Hepatocyte (in vitro differentiated cells): Measurements from ENCODE around the gene ANXA1.

ENCODE experiments used
- EZH2 ChIP-seq: fragments of 200-600 bp; sonication (generic); IDR thresholded peaks from 2 replicates; pipeline ENCODE4 v1.6.1; 2016; ENCODE audit warnings: antibody characterized with exemption, mild to moderate bottlenecking, borderline replicate concordance
- TF ChIP-seq, protein P1 (sequence below): fragments of 200-600 bp; sonication (generic); IDR thresholded peaks from 2 replicates; pipeline ENCODE4 v1.5.1; 2016; ENCODE audit warnings: antibody characterized with exemption, mild to moderate bottlenecking; ENCODE audit not compliant: poor library complexity

DNA sequence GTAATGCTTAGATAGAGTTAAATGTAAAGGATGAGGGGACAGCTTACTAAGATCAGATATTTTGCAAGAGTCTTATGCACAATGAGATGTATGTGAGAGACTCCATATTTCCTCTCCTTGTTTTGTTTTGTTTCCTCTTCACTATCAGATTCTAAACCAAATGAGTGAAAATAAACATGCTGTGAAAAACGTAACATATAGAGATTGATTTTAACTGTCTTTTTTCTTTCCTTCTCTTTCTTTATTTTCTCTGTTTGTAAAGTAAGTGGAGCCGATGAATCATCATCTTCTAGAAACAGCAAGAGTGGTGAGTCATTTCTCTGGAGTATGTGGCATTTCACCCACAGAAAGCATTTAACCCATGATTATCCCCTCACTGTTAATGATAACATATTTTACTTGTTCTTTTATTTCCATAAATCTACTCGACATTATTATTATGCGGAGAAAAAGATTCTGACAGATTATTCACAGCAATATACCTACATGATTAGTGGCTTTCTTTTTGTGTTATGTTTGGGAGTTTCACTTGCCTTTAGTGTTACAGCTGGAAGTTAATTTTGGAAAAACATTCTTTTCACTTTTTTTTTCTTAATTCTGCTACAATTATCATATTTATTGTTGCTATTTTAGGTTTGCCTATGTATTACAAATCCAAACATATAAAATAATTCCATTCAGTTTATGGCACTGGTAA is 2.1 kb upstream of the ANXA1 start:
- TF ChIP-seq, protein P1, sequence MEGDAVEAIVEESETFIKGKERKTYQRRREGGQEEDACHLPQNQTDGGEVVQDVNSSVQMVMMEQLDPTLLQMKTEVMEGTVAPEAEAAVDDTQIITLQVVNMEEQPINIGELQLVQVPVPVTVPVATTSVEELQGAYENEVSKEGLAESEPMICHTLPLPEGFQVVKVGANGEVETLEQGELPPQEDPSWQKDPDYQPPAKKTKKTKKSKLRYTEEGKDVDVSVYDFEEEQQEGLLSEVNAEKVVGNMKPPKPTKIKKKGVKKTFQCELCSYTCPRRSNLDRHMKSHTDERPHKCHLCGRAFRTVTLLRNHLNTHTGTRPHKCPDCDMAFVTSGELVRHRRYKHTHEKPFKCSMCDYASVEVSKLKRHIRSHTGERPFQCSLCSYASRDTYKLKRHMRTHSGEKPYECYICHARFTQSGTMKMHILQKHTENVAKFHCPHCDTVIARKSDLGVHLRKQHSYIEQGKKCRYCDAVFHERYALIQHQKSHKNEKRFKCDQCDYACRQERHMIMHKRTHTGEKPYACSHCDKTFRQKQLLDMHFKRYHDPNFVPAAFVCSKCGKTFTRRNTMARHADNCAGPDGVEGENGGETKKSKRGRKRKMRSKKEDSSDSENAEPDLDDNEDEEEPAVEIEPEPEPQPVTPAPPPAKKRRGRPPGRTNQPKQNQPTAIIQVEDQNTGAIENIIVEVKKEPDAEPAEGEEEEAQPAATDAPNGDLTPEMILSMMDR = no peak
- no peak for TF ChIP-seq EZH2
